ENCODE measurements around the gene LRRC73.

DNA sequence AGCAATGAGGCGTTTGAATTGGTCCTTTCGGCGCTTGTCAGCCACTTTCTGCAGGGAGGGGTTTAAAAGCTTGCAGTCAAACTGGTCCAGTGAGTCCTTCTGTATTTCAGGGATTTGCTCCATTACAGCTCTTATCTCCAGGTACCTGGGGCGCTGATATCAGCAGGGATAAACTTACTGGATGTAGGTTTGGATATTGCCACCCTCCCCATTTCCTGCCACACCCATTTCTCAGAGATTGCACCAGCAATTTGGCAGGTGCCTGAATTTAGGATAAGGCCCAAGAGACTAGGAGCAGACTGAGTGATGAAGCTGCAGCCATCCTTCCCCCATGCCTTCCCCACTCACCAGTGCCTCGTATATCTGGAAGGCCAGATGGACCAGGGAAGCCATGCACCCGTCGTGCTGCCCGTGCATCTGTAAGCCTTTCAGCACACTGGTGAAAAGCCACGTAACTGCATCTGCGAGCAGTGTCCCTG is 14.4 kb upstream of the LRRC73 start:
- no peak for TF ChIP-seq EZH2 (IDR thresholded peaks at IDR 0.05; ENCODE audit: low read depth, low read length, severe bottlenecking)
- no peak for TF ChIP-seq POU5F1 (IDR thresholded peaks at IDR 0.05; ENCODE audit: low read depth, low read length)
